ENCODE results near the gene TANC1. TPM values are rescaled to one million over a fixed set of nuclear protein-coding genes. Genes with fewer than 3 reads are reported as not detected.

Gene TANC1
- total and polyA plus RNA-seq, 2 of the 4 experiments (the other 2 are of a cell fraction): 10.2 to 12.9 TPM

GRCh38 chr2:159153951-159154350, 185.5 kb downstream of the TANC1 start:
- Histone ChIP-seq H3K4me2 (ENCODE audit: low read depth, low read length) (no peak overlapping the region), H3K23ac (ENCODE audit: low read depth, low read length) (no peak overlapping the region), H2BK15ac (ENCODE audit: low read depth, low read length) (no peak overlapping the region; the same call in 2 of the 3 replicates), H4K91ac (ENCODE audit: insufficient read depth, low read depth, low read length) (peak overlapping the region; percentile 32; the same call in 1 of the 2 replicates), H4K8ac (ENCODE audit: low read depth in 2 of 2, low read length in 2 of 2) (no peak overlapping the region), H3K9me3 (ENCODE audit: control insufficient read depth, insufficient read depth, low read length) (no peaks in the 10 kb centered on the region), H2BK120ac (ENCODE audit: low read depth, low read length) (peak overlapping the region; percentile 17; the same call in 1 of the 2 replicates), H3K9ac (ENCODE audit: low read depth, low read length) (no peak overlapping the region), H2AK9ac (replicated peaks; ENCODE audit: low read depth, low read length, poor library complexity) (no peak overlapping the region), H3K79me1 (ENCODE audit: low read depth in 1 of 2, low read length in 2 of 2) (peaks cover 7 to 36% of the 10 kb centered on the region in 2 experiments; a peak in 3 of 4 replicates), H4K20me1 (ENCODE audit: insufficient read depth, low read length) (no peaks in the 10 kb centered on the region), H3K27me3 (ENCODE audit: control insufficient read depth, insufficient read depth, low read length) (no peaks in the 10 kb centered on the region), H3K14ac (replicated peaks; ENCODE audit: low read depth, low read length) (peak overlapping the region; percentile 40; the same call in 1 of the 2 replicates), H2AFZ (replicated peaks; ENCODE audit: low read length, poor library complexity) (no peak overlapping the region), H3K56ac (ENCODE audit: extremely low read depth, insufficient read depth, low read length) (no peak overlapping the region), H3K18ac (ENCODE audit: low read depth, low read length) (peak overlapping the region; percentile 51; the same call in 1 of the 2 replicates), H2AK5ac (ENCODE audit: low read depth, low read length) (peak overlapping the region; percentile 13; the same call in 1 of the 2 replicates), H3K4ac (ENCODE audit: low read depth, low read length) (peak overlapping the region; percentile 50; the same call in 1 of the 2 replicates), H3K36me3 (ENCODE audit: control insufficient read depth, insufficient read depth, low read length) (peaks cover 27% of the 10 kb centered on the region), H3K9me1 (ENCODE audit: insufficient read depth, low read length) (peaks cover 20% of the 10 kb centered on the region), H3K27ac (ENCODE audit: insufficient read depth, low read length) (no peak overlapping the region), H2BK20ac (ENCODE audit: low read depth, low read length) (no peak overlapping the region), H2BK5ac (ENCODE audit: low read depth, low read length, poor library complexity, severe bottlenecking) (no peak overlapping the region), H3K4me1 (ENCODE audit: control insufficient read depth, insufficient read depth, low read length) (peaks cover 24% of the 10 kb centered on the region), H3K4me3 (ENCODE audit: insufficient read depth, low read depth, low read length) (no peak overlapping the region), H4K5ac (ENCODE audit: low read depth, low read length) (no peak overlapping the region)
- no peak for TF ChIP-seq POLR2A (IDR thresholded peaks at IDR 0.05; ENCODE audit: low read depth, low read length)
- TF ChIP-seq MXI1 (IDR thresholded peaks at IDR 0.05; ENCODE audit: borderline replicate concordance, low read depth, low read length): no peak
- peak; percentile 36; the same call in 1 of the 2 replicates for ATAC-seq (ENCODE audit: low read depth)
- intact Hi-C loops (cut with micrococcal nuclease): no loop called here
- BruUV-seq (replicated peaks): no TSS peak
- ChIA-PET CTCF (interaction anchor here (1.1 kb wide), 1 partner anchor 13 kb away, joined by 3 read pairs; no protein-coding TSS in a partner anchor), POLR2A (ENCODE audit: unreplicated experiment) (no interaction called here)
- WGBS, 2 experiments (ENCODE audit: extremely low coverage in 2 of 2, insufficient read length in 1 of 2): no CpG with 5 or more reads among the region's 2 CpGs
- in situ Hi-C loops (cut with MboI; ENCODE audit: low sequenced_read_pairs): no loop called here
- no peak for DNase-seq
- dilution Hi-C loops (cut with HindIII; ENCODE audit: low sequenced_read_pairs, unreplicated experiment): no loop called here

Data from IMR-90 (cell line).